CD4-positive, alpha-beta T cell treated with Interferon gamma for 1 hour (primary cell): ENCODE results near the gene PREX1.

Experiments
- DNase-seq: peaks from one replicate; pipeline ENCODE4 v3.0.0-alpha.2; 2020

The PREX1 gene

GRCh38 chr20:48747840-48748414 lies 79.9 kb downstream of the PREX1 start:
- DNase-seq = no peak

DNA sequence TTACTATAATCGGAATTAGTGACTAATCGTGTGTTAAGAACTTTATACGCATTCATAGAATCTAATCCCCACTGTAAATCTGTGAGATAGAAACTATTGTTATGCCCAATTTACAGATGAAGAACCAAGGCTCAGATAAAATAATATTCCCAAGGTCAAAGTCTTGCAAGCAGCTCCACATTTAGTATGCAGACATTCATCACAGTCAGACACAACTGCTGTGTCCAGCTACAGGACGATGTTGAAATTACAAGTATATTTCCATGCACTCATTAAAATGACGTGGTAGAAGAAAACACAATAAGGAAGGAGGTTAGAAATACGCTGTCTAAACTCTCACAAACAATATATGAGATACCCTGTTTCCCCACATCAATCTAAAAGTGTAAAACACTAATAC lies 82.5 kb downstream of the PREX1 start:
- DNase-seq = no peak

DNA sequence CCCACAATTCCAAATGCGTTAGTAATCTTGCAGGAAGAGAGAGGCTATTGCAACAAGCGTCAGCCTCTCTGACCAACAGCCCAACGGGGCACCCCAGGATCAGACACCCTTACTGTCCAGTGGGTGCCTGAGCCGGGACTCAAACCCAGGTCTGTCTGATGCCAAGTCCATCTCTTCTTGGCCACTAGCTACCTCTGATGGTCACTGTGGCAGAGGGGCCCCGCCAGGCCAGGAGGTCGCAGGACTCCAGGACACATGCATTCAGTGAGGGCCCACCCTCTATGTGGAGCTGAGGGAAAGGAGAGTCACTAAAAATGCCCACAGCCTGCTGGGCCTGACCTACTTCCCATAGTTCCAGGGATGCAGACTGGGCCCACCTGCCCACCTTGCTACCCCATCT lies 83.3 kb downstream of the PREX1 start:
- DNase-seq = no peak

DNA sequence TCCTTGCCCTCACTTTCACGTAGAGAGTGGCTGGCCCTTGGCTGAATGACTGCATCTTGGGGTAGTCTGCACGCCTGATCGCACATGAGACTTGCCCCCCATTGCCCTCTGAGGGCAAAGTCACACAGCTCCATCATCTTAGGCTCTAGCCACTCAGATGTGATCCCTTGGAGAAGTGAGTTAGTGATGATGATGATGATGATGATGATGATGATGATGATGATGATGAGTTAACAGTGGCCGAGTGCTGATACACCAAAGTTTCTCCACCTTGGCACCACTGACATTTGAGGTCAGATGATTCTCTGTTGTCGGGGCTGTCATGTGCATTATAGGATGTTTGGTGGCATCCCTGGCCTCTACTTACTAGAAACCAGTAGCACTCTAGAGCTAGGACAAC lies 84.0 kb downstream of the PREX1 start:
- no peak for DNase-seq

DNA sequence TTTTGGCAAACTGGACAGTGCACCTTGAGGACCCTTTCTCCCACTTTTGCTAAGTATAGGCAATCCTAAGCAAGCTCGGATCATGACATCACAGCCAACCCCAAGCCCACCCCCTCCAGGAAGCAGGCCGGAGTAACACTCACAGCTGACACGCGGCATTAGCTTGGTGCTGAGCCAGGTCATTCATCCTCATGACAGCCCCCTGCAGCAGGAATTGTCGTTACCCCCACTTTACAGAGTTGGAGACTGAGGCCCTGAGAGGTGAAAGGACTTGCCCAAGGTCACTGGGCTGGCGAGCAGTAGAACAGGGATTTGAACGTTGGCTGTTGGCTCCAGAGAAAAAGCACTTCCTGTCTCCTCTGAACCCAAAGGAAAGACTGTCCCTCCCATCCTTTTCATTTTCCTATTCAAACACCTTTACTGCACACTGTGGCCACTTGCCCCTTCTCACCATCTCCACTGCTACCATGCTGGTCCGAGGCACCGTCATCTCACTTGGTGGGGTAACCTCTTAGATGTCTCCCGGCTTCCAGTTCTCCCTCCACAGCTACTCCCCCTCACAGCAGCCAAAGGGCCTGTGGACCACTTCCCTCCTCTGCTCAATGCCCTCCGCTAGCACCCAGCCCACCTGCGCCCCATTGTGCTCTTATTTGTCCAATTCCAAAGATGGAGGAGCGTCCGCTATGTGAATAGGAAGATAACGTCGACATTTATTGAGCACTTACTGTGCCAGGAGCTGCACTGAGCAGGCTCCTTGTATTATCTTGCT lies 84.7 kb downstream of the PREX1 start:
- no peak for DNase-seq

GRCh38 chr20:48742233-48742632 lies 85.6 kb downstream of the PREX1 start:
- no peak for DNase-seq

- DNase-seq = no peak
These were observed 86.1 kb downstream of the PREX1 start for GRCh38 chr20:48741669-48742068.

DNA sequence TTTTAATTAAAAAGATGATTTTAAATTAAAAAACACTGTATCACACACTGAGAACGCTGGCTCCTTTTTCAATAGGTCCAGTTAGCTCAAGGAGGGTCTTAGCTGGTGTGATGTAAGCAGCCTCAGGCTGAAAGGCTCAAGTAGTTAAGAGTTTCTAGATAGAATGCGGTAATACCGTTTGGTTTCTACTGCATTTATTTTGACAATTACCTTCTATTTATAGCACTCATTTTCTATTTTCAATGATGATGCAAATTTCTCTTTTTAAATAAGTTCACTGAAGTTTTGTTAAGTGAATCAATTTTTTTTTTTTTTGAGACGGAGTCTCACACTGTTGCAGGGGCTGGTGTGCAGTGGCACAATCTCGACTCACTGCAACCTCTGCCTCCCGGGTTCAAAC lies 87.1 kb downstream of the PREX1 start:
- DNase-seq = no peak

DNA sequence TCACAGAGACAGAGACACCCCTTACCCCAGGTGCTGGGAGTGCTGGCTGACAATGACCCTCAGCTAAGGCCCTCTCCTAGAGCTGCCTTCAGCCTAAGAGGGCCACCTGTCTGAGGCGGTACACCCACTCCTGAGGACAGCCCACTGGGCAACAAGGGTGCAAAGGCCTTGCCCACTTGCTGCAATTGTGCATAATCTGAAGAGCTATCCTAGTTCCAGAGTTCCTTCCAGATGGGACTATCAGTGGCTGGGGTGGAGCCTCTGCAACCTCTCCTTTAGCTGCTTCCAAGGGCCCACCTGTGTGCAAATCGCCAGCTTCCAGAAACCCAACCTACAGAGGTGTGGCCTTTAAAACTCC lies 87.5 kb downstream of the PREX1 start:
- DNase-seq = no peak

- no peak for DNase-seq
These were observed 88.2 kb downstream of the PREX1 start for GRCh38 chr20:48739395-48740291.

- DNase-seq = no peak
These were observed 89.1 kb downstream of the PREX1 start for GRCh38 chr20:48738399-48739304.

- no peak for DNase-seq
These were observed 89.8 kb downstream of the PREX1 start for GRCh38 chr20:48738094-48738398.

- DNase-seq = no peak
These were observed 90.2 kb downstream of the PREX1 start for GRCh38 chr20:48737434-48738093.

DNA sequence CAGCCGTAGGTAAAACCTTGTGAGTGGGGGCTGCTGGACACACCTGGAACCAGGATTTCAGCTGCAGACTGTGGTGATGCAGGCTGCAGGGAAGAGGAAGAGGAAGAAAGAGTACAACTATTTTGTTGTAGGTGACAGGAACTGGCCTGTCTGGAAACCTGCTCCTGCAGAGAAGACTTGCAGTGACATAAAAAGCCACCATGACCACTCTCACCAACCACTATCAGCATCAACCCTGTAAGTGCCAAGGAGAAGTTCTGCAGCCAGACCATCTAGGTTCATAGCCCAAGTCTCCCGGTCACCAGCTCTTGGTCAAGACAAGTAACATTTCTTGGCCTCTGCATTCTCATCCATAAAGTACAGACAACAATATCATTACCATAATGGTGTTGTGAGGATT lies 91.2 kb downstream of the PREX1 start:
- no peak for DNase-seq

DNA sequence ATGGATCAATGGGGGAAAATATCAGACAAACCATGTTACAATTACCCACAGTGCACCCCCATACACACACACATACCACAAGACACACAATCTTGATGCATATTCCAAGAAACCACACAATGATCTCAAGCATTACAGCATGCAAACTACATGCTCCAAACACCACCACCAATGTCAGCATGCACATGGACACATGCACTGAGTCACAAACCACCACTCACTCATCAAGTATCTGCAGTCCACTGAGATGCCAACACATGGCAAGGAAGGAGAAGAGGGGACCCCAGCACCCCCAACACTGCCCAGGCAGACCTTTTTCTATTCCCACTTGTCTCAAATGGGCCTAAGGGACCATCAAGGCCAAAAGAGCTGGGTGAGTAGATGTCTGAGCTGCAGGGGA lies 91.6 kb downstream of the PREX1 start:
- DNase-seq = no peak

- DNase-seq = no peak
These were observed 92.7 kb downstream of the PREX1 start for GRCh38 chr20:48735112-48735511.

DNA sequence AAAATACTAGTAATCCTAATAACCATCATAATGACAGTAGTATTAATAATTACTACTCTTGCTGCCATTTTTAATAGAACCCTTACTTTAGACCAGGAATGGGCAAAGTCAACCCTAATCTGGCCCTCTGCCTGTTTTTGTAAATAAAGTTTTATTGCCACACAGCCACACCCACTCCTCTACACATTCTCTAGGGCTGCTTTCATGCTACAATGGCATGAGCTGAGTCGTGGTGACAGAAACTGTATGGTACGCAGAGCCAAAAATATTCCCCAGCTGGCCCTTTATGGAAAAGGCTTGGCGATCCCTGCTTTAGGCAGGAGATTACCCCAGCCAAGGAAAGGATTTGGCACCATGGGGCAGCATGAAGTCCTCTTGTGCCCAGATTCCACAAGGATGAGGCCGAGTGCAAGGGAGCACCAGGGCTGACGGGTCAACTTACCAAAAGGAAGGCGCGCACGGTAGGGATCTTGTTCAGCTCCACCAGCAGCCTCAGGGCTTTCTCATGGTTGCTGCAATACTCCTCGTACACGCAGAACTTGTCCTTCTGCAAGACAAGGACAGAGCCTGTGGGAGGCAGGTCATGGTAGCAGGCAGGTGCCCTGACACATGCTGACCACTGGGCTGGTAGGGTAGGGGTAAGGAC lies 93.6 kb downstream of the PREX1 start:
- DNase-seq = no peak

DNA sequence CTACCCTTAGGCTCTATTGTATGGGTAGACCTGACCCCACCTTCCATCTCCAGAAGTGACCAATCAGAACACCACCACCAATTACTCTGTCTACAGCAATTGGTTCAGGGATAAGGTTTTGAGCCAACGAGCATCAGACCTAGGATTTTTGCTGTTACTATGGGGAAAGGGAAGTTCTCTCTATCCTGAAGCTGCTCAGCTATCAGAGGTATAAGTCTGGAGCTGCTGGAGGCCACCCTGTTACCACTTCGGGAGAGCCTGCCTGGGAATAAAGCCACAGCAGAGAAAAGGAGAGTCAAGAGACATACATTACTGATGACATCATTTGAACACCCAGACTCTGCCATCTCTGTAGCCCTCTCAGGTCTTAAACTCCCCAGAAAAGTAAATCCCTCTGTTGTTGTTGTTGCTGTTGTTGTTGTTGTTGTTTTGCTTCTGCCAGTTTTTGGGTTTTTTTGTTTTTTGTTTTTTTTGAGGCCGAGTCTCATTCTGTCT lies 94.5 kb downstream of the PREX1 start:
- DNase-seq = no peak

DNA sequence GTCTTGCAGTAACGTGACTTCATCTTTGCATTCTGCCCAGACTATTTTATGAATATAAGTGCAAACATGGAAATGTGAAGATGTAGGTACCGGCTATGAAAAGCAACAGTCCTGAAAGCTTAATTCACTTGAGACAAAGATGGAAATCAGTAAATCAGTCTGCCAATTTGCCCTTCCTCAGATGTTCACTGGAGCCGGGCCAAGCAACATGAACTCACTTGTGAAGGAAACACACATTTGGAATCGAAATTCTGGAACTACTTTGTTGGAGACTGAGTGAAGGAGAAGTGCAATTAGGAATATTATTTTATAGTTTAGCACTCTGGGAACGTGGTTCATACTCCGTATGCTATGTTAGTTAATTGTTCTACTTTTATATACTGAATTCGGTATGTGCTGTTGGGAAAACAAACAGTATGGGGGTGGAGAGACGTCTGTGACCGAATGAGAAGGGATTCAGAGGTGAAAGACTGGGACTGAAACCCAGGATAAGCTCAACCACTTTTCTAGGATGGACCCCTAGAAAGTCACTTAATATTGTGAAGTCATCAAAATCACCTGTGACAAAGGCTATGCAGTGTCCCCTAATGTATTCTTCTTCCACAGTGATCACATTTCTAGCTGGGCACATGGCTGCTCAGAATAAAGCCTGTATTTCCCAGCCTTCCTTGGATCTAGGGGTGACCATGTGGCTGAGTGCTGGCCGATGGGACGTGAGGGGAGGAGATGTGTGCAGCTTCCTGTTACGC lies 95.5 kb downstream of the PREX1 start:
- DNase-seq = no peak

DNA sequence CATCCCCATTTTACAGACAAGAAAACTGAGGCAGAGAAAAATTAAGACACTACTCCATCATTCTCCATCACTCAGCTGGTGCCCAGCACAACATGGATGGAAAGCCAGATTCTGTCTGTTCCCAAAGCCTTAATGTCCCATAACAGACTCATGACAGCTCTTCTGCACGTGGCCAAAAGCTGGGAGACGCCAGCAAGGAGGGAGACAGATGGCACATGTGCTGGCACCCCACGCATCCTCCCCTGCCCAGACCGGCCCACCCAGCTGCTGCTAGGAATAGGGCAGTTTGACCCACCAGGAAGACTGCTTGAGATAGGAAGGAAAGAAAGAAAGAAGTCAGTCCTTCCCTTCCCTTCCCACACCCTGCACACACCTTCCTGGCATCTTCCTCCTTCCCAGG lies 96.3 kb downstream of the PREX1 start:
- no peak for DNase-seq

DNA sequence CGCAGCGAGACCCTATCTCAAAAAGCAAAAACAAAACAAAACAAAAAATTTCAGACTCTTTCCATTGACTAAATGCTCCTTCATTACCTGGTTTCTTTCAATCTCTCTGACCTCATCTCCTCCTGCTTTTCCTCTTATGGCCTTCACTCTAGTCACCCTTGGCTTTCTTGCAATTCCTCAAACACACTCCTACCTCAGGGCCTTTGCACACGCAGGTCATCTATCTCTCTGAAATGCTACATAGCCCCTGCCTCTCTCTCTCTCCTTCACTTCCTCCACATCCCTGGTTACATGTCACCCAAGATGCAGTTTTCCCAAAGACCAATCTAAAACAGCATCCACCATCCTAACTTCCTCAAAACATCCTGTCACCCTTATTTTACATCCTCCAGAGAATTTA lies 96.8 kb downstream of the PREX1 start:
- DNase-seq = no peak
